ENCODE data around the gene IGF2R.
"Not testable (repeated sequence)": the region's sequence is repeated elsewhere in the genome, so short reads cannot be mapped to it uniquely, and the experiment has no call there.

Gene IGF2R

DNA sequence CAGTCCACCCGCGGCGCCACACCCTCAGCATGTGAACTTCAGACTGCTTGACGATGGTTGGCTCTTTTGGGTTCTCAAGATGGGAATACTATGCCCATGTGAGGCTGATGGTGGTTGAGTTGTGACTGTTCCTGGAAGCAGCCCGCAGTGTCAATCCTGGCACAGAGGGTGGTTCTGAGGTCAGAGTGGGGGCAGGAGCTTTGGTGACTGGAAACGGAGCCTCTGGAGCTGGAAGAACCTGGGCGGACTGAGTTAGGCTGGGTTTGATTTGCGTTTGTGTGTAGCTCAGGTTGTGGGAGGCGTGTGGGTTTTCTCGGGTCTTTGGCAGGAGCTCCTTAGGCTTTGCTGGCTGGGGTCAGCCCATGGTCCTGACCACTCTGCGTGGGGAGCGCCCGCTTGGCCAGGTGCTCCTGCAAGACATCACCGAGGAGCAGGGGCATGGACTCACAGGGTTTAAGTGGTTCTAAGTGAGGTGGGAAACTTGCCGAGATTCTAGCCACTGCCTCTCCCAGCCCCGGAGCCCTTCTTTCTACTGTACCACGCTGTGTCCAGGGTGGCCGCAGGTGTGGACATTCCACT is 115.4 kb downstream of the IGF2R start:
- no peak for DNase-seq

DNA sequence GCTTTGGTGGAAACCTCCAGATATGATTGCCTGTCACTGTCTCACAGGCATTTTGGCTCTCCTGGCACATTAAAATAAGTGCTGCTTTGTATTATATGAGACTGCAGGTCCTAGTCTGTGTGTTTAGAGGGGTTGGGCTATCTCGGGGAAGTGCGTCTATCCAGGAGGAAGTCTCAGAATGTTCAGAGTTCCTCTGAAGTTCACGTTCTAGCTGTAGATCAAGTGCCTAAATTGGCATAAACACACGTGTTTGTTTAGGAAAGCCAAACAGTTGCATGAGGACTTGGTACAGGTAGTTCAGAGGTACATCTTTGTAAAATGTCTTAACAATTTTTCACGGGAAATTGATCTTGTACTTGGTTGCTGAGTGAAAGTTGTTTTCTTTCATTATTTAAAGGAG is 116.3 kb downstream of the IGF2R start:
- no peak for DNase-seq

DNA sequence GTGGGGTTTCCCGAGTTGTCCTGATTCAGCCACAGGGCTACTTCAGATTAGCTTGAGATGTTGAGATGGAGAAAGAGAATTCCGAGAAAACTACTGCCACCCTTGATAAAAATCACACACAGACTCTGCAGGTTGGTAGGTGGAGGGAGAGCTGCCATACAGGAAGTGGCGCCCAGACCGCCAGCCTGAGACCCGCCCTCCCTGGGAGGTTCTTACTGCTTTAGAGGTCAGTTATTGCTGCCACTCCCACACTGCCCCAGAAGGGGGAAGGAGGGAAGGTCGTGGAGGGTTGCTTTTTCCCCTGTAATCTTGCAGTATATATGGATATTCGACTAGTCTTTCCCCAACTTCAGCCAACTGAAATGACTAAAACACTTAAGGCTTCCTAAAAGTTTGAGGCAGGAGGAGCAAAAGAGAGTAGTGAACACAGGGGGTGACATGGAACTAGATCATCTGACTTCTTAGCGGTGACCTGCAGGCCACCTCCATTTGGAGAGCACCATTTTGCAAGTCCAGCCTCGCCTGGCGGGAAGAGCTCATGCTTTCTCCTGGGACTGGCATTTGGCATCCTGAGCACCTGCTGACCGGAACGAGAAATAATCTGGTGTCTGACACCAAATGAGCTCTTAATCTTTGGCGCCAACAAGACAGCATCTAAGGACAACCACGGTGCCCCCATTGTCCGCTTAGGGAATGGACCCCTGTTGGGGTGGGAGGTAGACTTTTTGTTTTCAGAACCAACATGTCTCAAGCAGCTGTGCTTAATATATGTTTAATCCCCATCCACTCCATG is 117.0 kb downstream of the IGF2R start:
- no peak for DNase-seq

DNA sequence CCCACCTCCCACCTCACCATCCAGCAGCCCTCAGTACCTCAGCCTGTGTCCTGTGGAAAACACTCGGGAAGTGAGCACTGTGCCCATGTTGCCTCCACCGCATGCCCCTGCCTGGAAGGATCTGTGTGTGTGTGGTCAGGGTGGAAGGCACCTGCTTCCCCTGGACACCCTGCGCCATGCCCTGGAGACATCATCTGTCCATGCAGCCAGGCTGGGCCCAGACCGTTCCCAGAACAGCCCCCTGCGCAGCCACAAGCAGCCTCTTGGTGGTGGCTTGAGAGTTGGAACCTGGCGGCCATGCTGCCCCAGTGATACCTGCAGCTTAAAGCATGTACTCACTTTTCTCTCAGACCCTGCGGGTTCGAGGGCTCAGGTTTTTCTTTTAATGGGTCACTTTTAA is 117.9 kb downstream of the IGF2R start:
- no peak for DNase-seq

DNA sequence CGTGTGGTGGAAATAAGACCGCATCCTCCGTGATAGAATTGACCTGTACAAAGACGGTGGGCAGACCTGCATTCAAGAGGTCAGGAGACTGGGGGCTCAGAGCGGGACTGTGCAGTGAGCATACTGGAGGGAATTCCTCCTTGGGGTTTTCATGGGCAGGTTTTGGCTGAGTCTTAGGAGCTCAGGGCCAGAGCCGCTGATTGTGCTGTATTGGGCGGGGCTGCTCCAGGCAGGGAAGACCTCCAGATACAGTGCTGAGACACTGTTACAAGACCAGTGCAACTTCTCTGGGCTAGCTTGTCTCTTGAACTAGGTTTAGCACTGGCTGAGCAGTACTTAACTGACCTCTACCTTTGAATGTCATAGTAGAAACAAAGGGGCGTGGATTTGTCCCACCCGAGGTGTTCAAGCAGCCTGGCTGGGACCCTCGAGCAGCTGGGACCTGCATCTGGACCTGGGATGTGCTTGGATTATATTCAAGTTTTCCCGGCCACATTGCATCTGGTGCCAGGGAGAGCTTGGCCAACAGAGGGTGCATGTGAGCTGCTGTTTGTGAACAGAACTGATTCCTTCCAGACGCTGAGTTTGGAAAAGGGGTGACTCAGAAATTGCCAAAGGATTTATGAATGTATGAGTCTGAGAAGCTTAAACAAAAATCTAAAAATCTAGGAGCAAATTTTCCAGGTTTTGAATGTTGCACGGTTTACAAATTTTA is 119.3 kb downstream of the IGF2R start:
- peak; percentile 5 for DNase-seq

DNA sequence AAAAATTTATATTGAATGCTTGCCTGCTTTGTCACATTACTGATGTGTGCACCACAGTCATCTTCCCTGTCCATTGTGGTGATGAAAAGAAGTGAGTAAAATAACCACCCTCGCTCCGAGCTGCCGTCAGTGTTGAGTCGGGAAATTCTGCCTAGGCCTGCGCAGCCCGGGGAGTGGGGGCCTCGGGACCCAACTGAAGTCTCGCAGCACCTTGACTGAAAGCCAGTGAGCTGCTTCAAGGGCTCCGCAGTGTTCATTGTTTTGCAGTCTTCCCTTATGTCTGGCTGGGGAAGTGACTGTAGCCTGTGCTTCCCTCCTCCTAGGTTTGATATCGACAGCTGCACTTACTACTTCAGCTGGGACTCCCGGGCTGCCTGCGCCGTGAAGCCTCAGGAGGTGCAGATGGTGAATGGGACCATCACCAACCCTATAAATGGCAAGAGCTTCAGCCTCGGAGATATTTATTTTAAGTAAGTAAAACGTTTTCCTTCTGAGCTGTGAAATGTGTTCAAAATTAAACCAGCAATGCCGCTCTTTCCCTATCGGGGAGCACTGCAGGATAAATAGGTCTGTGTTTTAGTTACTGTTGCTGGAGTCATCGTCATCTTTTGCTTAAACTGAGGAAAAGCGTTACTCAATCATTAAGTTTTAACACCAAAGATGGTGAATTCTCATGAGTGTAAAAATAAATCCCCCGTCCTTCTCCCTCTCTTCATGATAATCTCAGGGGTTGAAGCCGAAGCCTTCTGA is 120.1 kb downstream of the IGF2R start:
- DNase-seq = no peak

DNA sequence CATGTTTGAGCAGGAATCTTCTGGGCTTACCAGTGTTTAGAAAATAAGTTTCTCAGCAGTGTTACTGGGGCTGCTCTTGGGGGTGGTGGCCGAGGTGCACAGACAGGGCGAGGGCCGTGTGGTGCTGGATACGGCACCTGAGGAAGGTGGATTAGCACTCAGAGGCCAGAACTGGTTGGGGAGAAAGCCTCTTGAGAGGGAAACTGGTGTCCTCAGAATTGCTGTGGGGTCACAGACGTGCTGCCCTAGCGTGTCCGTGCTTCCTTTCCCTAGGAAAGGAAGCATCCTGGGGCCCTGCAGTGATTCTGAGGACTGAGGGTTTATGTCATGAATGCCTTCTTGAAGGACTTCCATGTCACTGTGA is 120.6 kb downstream of the IGF2R start:
- DNase-seq = no peak

DNA sequence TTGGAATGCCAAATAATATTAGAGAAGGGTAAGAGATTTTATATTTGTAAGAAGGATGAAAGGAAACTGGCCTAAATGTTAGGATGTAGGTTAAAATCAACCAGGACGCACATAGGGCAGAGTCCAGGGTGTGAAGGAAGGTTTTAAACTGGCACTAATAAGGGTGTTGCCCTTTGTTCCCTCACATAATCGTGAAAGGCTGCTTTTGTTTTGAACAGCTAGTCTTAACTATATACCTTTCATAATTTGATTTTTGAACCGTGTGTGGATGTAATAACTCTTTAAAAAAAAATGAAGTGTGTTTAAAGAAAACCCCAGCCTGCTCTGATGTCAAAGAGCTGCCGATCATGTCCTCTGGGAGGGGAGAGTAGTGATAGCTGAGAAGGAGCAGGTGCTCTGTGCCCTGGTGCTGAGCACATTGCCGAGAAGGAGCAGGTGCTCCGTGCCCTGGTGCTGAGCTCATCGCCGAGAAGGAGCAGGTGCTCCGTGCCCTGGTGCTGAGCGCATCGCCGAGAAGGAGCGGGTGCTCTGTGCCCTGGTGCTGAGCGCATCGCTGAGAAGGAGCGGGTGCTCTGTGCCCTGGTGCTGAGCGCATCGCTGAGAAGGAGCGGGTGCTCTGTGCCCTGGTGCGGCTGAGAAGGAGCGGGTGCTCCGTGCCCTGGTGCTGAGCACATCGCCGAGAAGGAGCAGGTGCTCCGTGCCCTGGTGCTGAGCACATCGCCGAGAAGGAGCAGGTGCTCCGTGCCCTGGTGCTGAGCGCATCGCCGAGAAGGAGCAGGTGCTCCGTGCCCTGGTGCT is 121.8 kb downstream of the IGF2R start:
- not testable (repeated sequence) for DNase-seq

DNA sequence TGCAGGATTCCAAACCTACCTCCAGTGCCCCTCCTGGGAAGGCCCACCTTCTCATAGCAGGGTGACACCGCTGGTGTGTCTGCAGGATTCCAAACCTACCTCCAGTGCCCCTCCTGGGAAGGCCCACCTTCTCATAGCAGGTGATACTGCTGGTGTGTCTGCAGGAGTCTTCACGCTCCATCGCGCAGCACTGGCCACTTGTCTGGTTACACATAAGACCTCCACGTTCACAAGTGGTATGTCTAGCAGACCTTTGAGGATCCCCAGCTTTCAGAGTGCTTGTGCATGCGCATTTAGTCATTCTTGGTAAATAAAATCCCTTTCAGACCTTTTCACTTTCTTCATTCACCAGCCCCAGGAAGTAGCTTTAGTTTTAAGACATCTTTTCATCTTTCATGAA is 123.3 kb downstream of the IGF2R start:
- not testable (repeated sequence) for DNase-seq

DNA sequence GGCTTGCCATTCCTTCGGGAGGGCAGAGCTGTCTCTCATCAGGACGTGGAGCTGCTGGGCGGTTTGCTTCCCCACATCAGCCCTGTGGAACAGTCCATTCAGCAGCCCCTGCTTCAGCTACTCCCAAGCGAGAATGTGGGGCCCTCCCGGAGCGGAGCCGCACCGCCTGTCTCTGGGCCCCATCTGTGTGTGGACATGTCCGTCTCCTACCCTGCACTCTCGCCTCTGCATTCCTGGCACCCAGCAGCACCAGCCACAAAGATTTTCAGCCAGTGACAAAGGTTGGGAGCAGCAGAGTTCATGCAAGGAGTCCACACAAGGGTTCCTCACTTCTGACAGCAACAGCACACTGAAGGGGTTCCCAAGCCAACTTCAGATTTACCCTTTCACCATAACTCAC is 123.7 kb downstream of the IGF2R start:
- no peak for DNase-seq

DNA sequence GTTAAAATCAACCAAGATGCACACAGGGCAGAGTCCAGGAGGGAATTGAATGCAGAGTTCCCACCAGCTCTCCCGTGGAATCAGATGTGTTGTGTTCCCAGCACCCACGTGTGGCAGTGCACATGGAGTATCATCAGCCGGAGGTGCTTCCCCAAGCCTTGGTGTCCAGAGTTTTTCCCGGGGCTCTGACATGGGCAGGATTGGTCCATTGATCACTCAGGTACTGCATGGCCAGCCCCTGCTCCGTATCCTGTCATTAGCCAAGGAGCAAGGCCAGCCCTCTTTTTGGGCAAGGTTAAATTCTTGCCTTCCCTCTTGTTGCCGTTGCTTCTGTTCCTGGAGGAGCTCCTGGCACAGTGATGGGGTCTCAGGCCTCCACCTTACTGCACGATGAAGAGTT is 124.2 kb downstream of the IGF2R start:
- no peak for DNase-seq

DNA sequence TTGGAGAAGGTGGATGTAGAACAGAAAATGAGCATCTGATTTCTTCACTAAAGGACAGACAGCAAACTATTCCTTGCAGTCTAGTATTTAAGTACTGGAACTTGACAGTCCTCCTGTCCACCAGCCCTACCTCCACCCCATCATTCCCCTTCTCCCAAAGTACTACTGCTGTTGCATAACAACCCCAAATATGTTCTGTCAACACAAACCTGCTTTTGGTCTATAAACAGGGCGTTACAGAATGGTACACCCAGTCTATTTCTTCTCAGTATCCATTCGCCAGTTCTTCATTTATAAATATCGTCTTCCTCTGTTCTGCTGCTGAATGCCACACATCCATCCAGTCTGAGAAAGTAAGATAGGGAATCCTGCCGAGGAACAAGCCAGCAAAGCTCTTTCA is 125.1 kb downstream of the IGF2R start:
- DNase-seq = no peak

DNA sequence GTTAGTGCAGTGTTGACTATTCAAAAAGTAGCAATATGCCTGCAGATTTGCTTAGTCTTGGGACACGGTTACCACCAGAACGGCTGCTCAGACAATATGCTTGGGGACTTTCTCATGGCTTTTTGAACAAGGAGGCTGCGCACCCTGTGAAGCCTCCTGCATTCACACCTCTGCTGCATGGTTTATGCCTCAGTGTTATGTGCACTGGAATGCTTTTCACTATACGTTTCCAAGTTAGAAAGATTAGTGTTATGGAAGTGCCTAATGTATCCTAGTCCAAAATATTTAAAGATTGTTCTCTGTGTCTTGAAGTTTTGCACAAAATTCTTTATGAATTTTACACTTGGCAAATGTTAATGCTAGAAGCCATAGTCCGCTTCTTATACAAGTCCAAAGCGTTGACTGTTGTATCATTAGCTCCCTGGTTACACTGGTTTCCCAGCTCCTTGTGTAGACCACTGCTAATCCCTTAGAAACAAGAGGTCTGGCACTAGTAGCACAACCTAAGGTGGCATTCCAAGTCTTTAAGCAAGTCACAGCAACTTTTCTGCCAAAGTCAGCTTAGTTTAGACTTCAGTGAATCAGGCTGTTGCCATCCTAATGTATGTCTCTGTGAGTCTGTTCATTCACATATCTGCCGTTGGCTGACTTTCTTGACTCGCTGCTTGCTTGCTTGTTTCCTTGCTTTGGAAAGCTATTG is 126.4 kb downstream of the IGF2R start:
- no peak for DNase-seq

DNA sequence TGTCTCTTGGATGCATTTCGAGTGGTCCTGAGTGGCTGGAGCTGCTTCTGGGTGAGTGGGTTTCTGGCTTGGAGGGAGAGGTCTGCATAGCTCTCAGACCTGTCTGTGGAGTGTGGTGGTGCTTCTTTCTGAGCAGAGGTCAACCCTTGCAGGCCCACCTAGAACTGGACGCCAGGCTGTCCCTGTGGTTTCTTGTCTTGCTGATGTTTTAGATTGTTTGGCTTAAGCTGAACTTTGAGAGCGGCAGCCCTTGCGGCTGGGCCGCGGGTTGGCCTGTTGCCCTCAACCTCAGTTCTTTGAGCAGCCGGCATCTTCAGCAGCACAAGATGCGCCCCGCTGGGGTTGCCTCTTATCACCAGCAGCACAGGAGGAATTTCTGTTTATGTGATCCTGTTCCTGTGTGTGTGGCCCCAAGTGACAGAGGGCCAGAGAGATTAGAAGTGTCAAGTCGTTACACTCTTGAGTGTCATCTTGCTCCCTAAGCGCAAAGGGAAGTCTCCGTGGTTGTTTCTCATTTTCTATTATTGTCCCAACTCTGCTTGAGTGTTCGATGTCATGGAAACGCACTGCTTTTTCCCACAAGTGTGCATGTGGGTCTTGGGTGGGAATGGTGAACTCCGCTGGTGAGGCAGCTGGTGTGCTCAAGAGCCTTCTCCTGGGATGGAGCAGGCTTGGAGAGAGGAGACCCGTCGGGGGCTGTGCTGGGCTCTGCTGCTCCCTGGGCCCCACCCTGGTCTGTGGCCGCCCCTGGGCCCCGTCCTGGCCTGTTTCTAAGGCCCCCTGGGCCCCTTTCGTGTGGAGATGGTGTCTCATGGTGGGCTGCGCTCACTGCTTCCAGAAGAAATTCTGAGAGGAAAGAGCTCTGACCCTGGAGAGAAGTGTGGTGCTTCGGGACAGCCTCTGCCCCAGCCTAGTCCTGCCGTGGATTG is 132.7 kb downstream of the IGF2R start:
- no peak for DNase-seq

DNA sequence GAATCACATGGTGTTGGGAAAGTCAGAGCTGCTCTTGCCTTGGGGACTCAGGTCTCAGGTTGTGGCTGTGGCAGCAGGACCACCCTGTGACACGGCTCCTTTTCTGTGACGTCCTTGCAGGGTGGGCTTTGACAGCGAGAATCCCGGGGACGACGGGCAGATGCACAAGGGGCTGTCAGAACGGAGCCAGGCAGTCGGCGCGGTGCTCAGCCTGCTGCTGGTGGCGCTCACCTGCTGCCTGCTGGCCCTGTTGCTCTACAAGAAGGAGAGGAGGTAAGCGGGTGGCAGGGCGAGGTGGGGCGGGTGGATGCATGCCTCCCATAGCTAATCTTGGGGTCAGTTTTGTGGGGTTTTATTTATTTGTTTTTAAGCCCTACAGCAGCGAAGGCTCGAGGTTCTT is 133.5 kb downstream of the IGF2R start:
- DNase-seq = no peak

DNA sequence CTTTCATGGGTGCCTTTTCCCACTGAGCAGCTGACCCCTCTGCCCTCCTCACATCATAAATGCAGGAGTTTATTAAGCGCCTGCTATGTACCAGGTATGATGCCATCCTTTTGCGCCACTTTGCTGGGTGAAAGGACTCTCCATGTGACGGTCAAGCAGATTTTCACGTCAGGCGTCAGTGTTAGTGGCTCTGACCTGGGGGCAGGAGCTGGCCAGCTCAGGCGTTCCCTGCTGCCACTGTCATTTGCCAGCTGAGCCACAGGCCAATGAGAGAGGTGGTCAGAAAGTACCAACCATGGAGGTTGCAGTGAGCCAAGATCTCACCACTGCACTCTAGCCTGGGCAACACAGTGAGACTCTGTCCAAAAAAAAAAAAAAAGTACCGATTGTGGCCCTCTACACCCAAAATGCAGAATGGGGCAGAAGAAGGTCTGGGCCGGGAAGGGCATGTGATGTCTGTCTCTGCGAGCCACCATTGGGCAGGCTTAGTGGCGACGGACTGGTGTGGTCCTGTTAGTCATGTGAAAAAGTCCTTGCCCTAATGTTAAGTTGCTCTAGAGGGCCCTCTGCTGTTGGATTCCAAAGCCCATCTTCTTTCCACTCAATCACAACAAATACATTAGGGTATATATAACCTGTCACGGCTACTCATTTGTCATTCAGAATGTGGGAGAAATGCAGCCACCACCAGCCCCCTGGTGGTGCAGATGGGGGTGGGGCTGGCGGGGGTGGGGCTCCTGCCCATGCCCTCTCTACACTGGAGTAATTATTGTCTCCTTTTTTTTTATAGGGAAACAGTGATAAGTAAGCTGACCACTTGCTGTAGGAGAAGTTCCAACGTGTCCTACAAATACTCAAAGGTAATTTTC is 134.3 kb downstream of the IGF2R start:
- DNase-seq = no peak

DNA sequence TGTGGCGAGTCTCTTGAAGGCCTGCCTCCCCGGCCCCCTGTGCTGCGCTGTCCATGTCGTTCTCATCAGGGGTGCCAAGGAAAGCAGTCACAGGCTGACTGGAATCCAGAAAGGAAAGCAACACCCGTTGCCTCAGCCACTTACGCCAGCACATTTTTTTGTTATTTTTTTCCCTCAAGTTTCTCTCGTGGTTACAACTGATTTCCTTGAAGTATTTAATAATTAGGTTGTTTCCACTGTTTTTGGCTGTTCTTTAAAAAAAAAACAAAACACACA is 134.9 kb downstream of the IGF2R start:
- DNase-seq = no peak

DNA sequence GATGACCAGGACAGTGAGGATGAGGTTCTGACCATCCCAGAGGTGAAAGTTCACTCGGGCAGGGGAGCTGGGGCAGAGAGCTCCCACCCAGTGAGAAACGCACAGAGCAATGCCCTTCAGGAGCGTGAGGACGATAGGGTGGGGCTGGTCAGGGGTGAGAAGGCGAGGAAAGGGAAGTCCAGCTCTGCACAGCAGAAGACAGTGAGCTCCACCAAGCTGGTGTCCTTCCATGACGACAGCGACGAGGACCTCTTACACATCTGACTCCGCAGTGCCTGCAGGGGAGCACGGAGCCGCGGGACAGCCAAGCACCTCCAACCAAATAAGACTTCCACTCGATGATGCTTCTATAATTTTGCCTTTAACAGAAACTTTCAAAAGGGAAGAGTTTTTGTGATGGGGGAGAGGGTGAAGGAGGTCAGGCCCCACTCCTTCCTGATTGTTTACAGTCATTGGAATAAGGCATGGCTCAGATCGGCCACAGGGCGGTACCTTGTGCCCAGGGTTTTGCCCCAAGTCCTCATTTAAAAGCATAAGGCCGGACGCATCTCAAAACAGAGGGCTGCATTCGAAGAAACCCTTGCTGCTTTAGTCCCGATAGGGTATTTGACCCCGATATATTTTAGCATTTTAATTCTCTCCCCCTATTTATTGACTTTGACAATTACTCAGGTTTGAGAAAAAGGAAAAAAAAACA is 136.1 kb downstream of the IGF2R start:
- no peak for DNase-seq

DNA sequence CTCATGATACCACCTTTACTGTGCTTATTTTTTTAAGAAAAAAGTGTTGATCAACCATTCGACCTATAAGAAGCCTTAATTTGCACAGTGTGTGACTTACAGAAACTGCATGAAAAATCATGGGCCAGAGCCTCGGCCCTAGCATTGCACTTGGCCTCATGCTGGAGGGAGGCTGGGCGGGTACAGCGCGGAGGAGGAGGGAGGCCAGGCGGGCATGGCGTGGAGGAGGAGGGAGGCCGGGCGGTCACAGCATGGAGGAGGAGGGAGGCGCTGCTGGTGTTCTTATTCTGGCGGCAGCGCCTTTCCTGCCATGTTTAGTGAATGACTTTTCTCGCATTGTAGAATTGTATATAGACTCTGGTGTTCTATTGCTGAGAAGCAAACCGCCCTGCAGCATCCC is 137.1 kb downstream of the IGF2R start:
- DNase-seq = no peak

DNA sequence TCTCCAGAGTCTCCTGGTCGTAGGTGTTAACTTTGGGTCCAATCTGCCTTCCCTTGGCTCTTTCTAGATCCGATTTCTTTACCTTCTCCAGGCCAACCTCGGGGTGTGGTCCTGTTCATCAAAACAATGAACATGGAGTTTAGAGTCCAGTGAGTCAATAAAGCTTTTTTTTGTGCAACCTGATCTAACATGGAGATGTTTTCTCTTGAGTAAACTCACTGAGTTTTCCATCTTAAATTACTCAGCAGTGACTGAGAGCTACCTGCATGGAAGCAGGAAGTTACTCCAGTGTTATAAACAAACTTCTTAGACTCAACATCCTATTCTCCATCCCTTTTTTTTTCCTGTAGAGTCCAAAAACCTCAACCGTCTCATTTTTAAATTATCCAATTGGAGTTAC is 137.8 kb downstream of the IGF2R start:
- DNase-seq = no peak
